Smooth muscle cell (in vitro differentiated cells): ENCODE results near the gene AQP2. TPM values are rescaled to one million over a fixed set of nuclear protein-coding genes. Genes with fewer than 3 reads are reported as not detected.

ENCODE experiments used
- DNase-seq: peaks from one replicate; lab custom pipeline; 2025; ENCODE audit not compliant: unreplicated experiment; lab: John Stamatoyannopoulos, UW
- H2AFZ ChIP-seq: fragments of 200-600 bp; sonication (generic); 2 replicates; pipeline ENCODE4 v1.6.0; 2016; ENCODE audit warnings: antibody characterized with exemption, low read depth, mild to moderate bottlenecking
- H3F3A ChIP-seq: fragments of 200-600 bp; sonication (generic); 2 replicates; pipeline ENCODE4 v1.6.0; 2017; ENCODE audit warnings: antibody characterized with exemption, low read depth
- H3K27ac ChIP-seq: fragments of 200-600 bp; sonication (generic); 2 replicates; pipeline ENCODE4 v1.5.1; 2016; ENCODE audit warnings: low read depth, mild to moderate bottlenecking
- H3K27me3 ChIP-seq: fragments of 200-600 bp; sonication (generic); 2 replicates; pipeline ENCODE4 v1.6.1; 2016; ENCODE audit warnings: low read depth, mild to moderate bottlenecking
- H3K36me3 ChIP-seq: fragments of 200-600 bp; sonication (generic); 2 replicates; pipeline ENCODE4 v1.5.1; 2016; ENCODE audit warnings: low read depth
- H3K4me1 ChIP-seq: fragments of 200-600 bp; sonication (generic); 2 replicates; pipeline ENCODE4 v1.5.1; 2016; ENCODE audit warnings: low read depth
- H3K4me2 ChIP-seq: fragments of 200-600 bp; sonication (generic); 2 replicates; pipeline ENCODE4 v1.6.0; 2016; ENCODE audit warnings: mild to moderate bottlenecking
- H3K4me3 ChIP-seq: fragments of 200-600 bp; sonication (generic); 2 replicates; pipeline ENCODE4 v1.5.1; 2016; ENCODE audit warnings: mild to moderate bottlenecking
- H3K79me2 ChIP-seq: fragments of 200-600 bp; sonication (generic); 2 replicates; pipeline ENCODE4 v1.6.0; 2016; ENCODE audit warnings: low read depth, mild to moderate bottlenecking
- H3K9ac ChIP-seq: fragments of 200-600 bp; sonication (generic); 2 replicates; pipeline ENCODE4 v1.6.0; 2016; ENCODE audit warnings: low read depth
- H3K9me3 ChIP-seq: fragments of 200-600 bp; sonication (generic); replicated peaks from 2 replicates; pipeline ENCODE4 v1.5.1; 2016; ENCODE audit warnings: low read depth
- H4K20me1 ChIP-seq: fragments of 200-600 bp; sonication (generic); 2 replicates; pipeline ENCODE4 v1.6.0; 2016; ENCODE audit warnings: low read depth
- CTCF ChIP-seq: fragments of 200-600 bp; sonication (generic); IDR thresholded peaks from 2 replicates; pipeline ENCODE4 v1.5.1; 2017; ENCODE audit warnings: borderline replicate concordance, mild to moderate bottlenecking, antibody characterized with exemption; ENCODE audit not compliant: insufficient read depth, poor library complexity, severe bottlenecking
- WGBS: methylation state at CpG from one replicate; pipeline ENCODE4 v1.1.7; 2016; ENCODE audit warnings: low lambda C conversion rate; 5-methylcytosine and 5-hydroxymethylcytosine counted together
- polyA plus RNA-seq: library from polyadenylated mRNA; unstranded; fragments of >200 nt; fragmentation: Nextera tagmentation; extraction: Ambion mirVana; gene quantifications from 2 replicates; pipeline ENCODE4 v1.2.1, GENCODE V29; 2016
- total RNA-seq: library from RNA; depleted of rRNA; stranded (reverse); fragments of >200 nt; gene quantifications from 2 replicates; pipeline ENCODE4 v1.2.3, GENCODE V29; 2014

The AQP2 gene
- total and polyA plus RNA-seq, 2 experiments from 2014 or later, result 0.13 to 0.14 TPM

DNA sequence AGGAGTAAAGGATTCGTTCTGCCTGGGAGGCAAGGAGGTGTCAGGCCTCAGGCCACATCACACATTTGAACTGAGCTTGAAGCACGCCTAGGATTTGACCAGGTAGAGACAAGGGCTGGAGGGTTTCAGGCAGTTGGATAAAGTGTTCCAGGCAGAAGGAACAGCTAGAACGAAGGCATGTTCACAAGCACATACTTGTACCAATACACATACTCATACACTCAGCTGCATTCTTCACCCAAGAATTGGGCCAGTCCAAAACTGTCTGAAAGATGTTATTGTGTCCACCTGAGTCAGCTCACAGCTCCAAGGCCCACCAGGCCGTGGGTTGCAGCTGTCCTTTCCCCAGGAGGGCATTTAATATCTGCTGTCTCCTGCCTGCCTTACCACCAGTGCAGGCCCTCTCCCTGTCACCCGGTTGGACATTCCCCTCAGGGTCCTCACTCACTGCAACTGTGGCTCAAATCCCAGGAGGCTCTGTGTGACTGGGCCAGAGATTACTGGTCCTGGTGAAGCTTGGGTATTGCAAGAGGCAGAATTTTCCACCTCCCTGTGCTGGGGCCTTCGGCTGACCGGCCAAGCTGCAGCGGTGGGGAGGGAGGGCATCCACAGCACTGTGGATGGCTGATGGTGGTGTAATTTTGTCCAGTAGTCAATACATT lies 12.8 kb upstream of the AQP2 start:
- no peaks in the 10 kb centered on the region for H3K79me2 ChIP-seq
- H4K20me1 ChIP-seq, result no peaks in the 10 kb centered on the region
- H3K9me3 ChIP-seq, result no peaks in the 10 kb centered on the region
- no peak overlapping the region for H3K27ac ChIP-seq
- TF ChIP-seq CTCF, result no peak
- no peaks in the 10 kb centered on the region for H3K27me3 ChIP-seq
- H3K36me3 ChIP-seq, result no peaks in the 10 kb centered on the region
- no peak overlapping the region for H3K4me2 ChIP-seq
- H2AFZ ChIP-seq, result no peak overlapping the region
- DNase-seq, result no peak
- no peak overlapping the region for H3K9ac ChIP-seq
- no peak overlapping the region for H3K4me3 ChIP-seq
- no peaks in the 10 kb centered on the region for H3F3A ChIP-seq
- no peaks in the 10 kb centered on the region for H3K4me1 ChIP-seq
- 70% methylated on average over 8 of the region's 8 CpGs for WGBS

DNA sequence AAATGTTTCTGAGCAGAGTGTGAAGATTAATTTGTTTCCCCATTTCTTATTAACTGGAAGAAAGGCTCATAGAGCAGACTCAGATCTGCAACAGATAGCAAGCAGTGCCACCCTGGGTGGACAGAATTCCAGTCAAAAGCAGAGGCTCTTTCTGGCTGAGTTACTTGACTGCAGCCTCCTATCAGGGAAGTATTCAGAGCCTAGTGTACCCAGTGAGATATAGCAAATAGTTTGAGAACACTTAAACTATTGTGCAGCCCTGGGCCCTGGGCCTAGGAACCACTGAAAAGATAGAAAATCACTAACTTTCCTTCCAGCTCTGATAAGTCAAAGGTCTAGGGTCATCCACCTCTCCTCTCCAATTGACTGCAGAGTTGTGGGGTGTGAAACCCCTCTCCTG lies 11.2 kb upstream of the AQP2 start:
- no peaks in the 10 kb centered on the region for H4K20me1 ChIP-seq
- H3K36me3 ChIP-seq, result no peaks in the 10 kb centered on the region
- H3F3A ChIP-seq, result no peaks in the 10 kb centered on the region
- H3K4me1 ChIP-seq, result no peaks in the 10 kb centered on the region
- no peak overlapping the region for H3K27ac ChIP-seq
- no peak overlapping the region for H3K4me2 ChIP-seq
- no peak overlapping the region for H3K9ac ChIP-seq
- TF ChIP-seq CTCF, result no peak
- H3K27me3 ChIP-seq, result no peaks in the 10 kb centered on the region
- no peaks in the 10 kb centered on the region for H3K79me2 ChIP-seq
- no peak overlapping the region for H3K4me3 ChIP-seq
- no peaks in the 10 kb centered on the region for H3K9me3 ChIP-seq
- H2AFZ ChIP-seq, result no peak overlapping the region
- no peak for DNase-seq

- H3K9ac ChIP-seq, result no peak overlapping the region
- WGBS, result 100% methylated on average over 1 of the region's 1 CpG
Observed at GRCh38 chr12:49939707-49940106, 10.8 kb upstream of the AQP2 start.

More at GRCh38 chr12:49939707-49940106, 10.8 kb upstream of the AQP2 start:
- Histone ChIP-seq H3K27ac (no peak overlapping the region), H3K4me3 (no peak overlapping the region), H3K4me2 (no peak overlapping the region), H2AFZ (no peak overlapping the region), H4K20me1 (no peaks in the 10 kb centered on the region), H3K36me3 (no peaks in the 10 kb centered on the region), H3K27me3 (no peaks in the 10 kb centered on the region), H3K79me2 (no peaks in the 10 kb centered on the region), H3K9me3 (no peaks in the 10 kb centered on the region), H3F3A (no peaks in the 10 kb centered on the region), H3K4me1 (no peaks in the 10 kb centered on the region)
- no peak for TF ChIP-seq CTCF
- DNase-seq, result no peak
